Measurements from ENCODE around the gene PCDHA7. TPM values are rescaled to one million over a fixed set of nuclear protein-coding genes. Genes with fewer than 3 reads are reported as not detected.

The PCDHA7 gene
- total and polyA plus RNA-seq, 8 donors: 0.19 to 0.96 (median 0.52) TPM

DNA sequence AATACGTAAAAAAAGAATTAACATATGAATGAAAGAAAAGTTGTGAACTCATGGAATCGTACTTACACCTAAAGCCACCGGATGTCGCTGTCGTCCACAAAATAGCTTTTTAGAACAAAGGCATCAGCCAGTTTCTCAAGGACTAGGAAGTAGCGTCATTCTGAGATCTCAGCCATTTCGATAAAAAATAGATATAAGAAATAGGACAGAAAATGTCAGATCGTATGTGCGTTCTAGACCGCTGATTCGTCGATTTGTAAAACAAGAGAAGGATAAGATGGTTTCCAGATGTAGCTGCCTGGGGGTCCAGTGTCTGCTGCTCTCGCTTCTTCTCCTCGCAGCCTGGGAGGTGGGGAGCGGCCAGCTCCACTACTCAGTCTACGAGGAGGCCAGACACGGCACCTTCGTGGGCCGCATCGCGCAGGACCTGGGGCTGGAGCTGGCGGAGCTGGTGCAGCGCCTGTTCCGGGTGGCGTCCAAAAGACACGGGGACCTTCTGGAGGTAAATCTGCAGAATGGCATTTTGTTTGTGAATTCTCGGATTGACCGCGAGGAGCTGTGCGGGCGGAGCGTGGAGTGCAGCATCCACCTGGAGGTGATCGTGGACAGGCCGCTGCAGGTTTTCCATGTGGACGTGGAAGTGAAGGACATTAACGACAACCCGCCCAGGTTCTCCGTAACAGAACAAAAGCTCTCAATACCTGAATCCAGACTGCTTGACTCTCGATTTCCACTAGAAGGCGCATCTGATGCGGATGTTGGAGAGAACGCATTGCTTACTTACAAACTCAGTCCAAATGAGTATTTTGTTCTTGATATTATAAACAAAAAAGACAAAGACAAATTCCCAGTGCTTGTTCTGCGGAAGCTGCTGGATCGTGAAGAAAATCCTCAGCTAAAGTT lies 22.0 kb downstream of the PCDHA7 start, which contains the start of gene PCDHA10:
PCDHA10 (plus strand) TSS at position 126 of the 903 bp plus-strand sequence; CDS start at position 278, 152 bp downstream.
- no peaks in the 10 kb centered on the region for H3K36me3 ChIP-seq
- peak within 1 kb of the TSS in 3 of 4 donors; percentile 13 to 38 (median 34) for H3K4me3 ChIP-seq
- DNase-seq (no peak), FAIRE-seq (no peak), ATAC-seq (peak; percentile 79 to 97 (median 90))
- H3K9me3 ChIP-seq: no peaks in the 10 kb centered on the region
- H3K27ac ChIP-seq: peak within 1 kb of the TSS in 3 of 4 donors; percentile 34 to 54 (median 38)
- WGBS, 2 donors: 18% methylated on average over 44 of the region's 44 CpGs; no CpG with 5 or more reads in 1 of the 2 donors
- no peaks in the 10 kb centered on the region for H3K27me3 ChIP-seq
- intact Hi-C loops (cut with DNase I): no loop called here
- TF ChIP-seq, protein P1, sequence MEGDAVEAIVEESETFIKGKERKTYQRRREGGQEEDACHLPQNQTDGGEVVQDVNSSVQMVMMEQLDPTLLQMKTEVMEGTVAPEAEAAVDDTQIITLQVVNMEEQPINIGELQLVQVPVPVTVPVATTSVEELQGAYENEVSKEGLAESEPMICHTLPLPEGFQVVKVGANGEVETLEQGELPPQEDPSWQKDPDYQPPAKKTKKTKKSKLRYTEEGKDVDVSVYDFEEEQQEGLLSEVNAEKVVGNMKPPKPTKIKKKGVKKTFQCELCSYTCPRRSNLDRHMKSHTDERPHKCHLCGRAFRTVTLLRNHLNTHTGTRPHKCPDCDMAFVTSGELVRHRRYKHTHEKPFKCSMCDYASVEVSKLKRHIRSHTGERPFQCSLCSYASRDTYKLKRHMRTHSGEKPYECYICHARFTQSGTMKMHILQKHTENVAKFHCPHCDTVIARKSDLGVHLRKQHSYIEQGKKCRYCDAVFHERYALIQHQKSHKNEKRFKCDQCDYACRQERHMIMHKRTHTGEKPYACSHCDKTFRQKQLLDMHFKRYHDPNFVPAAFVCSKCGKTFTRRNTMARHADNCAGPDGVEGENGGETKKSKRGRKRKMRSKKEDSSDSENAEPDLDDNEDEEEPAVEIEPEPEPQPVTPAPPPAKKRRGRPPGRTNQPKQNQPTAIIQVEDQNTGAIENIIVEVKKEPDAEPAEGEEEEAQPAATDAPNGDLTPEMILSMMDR (IDR thresholded peaks at IDR 0.05): peak in 2 of 4 donors; percentile 5 to 12
- no peaks in the 10 kb centered on the region for H3K4me1 ChIP-seq

DNA sequence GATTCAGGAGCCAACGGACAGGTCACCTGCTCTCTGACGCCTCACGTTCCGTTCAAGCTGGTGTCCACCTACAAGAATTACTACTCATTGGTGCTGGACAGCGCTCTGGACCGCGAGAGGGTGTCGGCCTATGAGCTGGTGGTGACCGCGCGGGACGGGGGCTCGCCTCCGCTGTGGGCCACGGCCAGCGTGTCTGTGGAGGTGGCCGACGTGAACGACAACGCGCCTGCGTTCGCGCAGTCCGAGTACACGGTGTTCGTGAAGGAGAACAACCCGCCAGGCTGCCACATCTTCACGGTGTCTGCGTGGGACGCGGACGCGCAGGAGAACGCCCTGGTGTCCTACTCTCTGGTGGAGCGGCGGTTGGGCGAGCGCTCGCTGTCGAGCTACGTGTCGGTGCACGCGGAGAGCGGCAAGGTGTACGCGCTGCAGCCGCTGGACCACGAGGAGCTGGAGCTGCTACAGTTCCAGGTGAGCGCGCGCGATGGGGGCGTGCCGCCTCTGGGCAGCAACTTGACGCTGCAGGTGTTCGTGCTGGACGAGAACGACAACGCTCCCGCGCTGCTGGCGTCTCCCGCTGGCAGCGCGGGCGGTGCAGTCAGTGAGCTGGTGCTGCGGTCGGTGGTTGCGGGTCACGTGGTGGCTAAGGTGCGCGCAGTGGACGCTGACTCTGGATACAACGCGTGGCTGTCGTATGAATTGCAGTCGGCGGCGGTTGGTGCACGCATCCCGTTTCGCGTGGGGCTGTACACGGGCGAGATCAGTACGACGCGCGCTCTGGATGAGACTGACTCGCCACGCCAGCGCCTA lies 23.3 kb downstream of the PCDHA7 start:
- 45% methylated on average over 94 of the region's 94 CpGs; no CpG with 5 or more reads in 1 of the 2 donors for WGBS, 2 donors
- ATAC-seq (no peak), DNase-seq (peak in 1 of 6 donors; percentile 61), FAIRE-seq (no peak)
- H3K9me3 ChIP-seq: no peaks in the 10 kb centered on the region
- intact Hi-C loops (cut with DNase I): no loop called here
- TF ChIP-seq, protein P1 (IDR thresholded peaks at IDR 0.05): no peak
- no peak overlapping the region for H3K27ac ChIP-seq
- no peaks in the 10 kb centered on the region for H3K36me3 ChIP-seq
- no peaks in the 10 kb centered on the region for H3K27me3 ChIP-seq
- no peaks in the 10 kb centered on the region for H3K4me1 ChIP-seq
- no peak overlapping the region for H3K4me3 ChIP-seq

GRCh38 chr5:140857987-140858240 lies 23.8 kb downstream of the PCDHA7 start:
- H3K4me3 ChIP-seq: no peak overlapping the region
- FAIRE-seq (no peak), ATAC-seq (no peak), DNase-seq (no peak)
- H3K36me3 ChIP-seq: no peaks in the 10 kb centered on the region
- H3K4me1 ChIP-seq: no peaks in the 10 kb centered on the region
- no peak overlapping the region for H3K27ac ChIP-seq
- H3K27me3 ChIP-seq: no peaks in the 10 kb centered on the region
- TF ChIP-seq, protein P1 (IDR thresholded peaks at IDR 0.05): no peak
- intact Hi-C loops (cut with DNase I): no loop called here
- whole genome bisulfite sequencing, 2 donors: 47% methylated on average over 22 of the region's 22 CpGs; no CpG with 5 or more reads in 1 of the 2 donors
- H3K9me3 ChIP-seq: no peaks in the 10 kb centered on the region

- Histone ChIP-seq H3K4me1 (no peaks in the 10 kb centered on the region), H3K27me3 (no peaks in the 10 kb centered on the region), H3K36me3 (no peaks in the 10 kb centered on the region), H3K4me3 (no peak overlapping the region), H3K27ac (no peak overlapping the region), H3K9me3 (no peaks in the 10 kb centered on the region)
- 33 to 36% methylated on average over 64 to 76 of the region's 76 CpGs for WGBS, 2 donors
- ATAC-seq: no peak
- DNase-seq: peak in 1 of 6 donors; percentile 54
- no peak for FAIRE-seq
- TF ChIP-seq, protein P1 (IDR thresholded peaks at IDR 0.05): no peak
- intact Hi-C loops (cut with DNase I): no loop called here
These were observed 28.6 kb downstream of the PCDHA7 start for GRCh38 chr5:140862441-140863295.
